Keratinocyte (primary cell): Measurements from ENCODE around the gene MRPL49. TPM values are rescaled to one million over a fixed set of nuclear protein-coding genes. Genes with fewer than 3 reads are reported as not detected.

Source experiments
- DNase-seq: peaks from one replicate; pipeline ENCODE4 v3.0.0-alpha.2; 2011; ENCODE audit warnings: low read depth, missing footprints, low spot score
- FAIRE-seq: peaks from 2 replicates; lab custom pipeline; 2011; peaks lifted over from hg19 to GRCh38; lab: Jason Lieb, UNC
- H2AFZ ChIP-seq: 2 replicates; pipeline ENCODE4 v1.6.0; 2012; ENCODE audit warnings: low read length, control low read depth, inconsistent platforms; ENCODE audit not compliant: control insufficient read depth
- H3K27ac ChIP-seq: 2 replicates; pipeline ENCODE4 v1.5.1; 2011; ENCODE audit warnings: low read length; ENCODE audit not compliant: control insufficient read depth, insufficient read depth
- H3K27me3 ChIP-seq: 3 replicates; pipeline ENCODE4 v1.6.0; 2011; ENCODE audit warnings: low read length; ENCODE audit not compliant: control insufficient read depth, insufficient read depth; ENCODE audit errors: extremely low read depth
- H3K36me3 ChIP-seq, 2 experiments: 2 replicates in 1 of 2; 3 replicates in 1 of 2; pipeline ENCODE4 v1.5.1; 2011; ENCODE audit warnings: low read length in 2 of 2, mild to moderate bottlenecking in 1 of 2; ENCODE audit not compliant: control insufficient read depth in 2 of 2, insufficient read depth in 2 of 2; ENCODE audit errors: extremely low read depth in 1 of 2
- H3K4me1 ChIP-seq: 3 replicates; pipeline ENCODE4 v1.5.1; 2011; ENCODE audit warnings: low read length; ENCODE audit not compliant: control insufficient read depth, insufficient read depth; ENCODE audit errors: extremely low read depth
- H3K4me2 ChIP-seq: 3 replicates; pipeline ENCODE4 v1.6.0; 2011; ENCODE audit warnings: low read depth, low read length; ENCODE audit not compliant: control insufficient read depth, insufficient read depth; ENCODE audit errors: extremely low read depth
- H3K4me3 ChIP-seq, 3 experiments: fragments of 200-600 bp in 1 of 3; sonication (generic) in 1 of 3; 2 replicates in 2 of 3; 3 replicates in 1 of 3; pipeline ENCODE4 v1.5.1; 2011 to 2016; ENCODE audit warnings: low read length in 3 of 3, mild to moderate bottlenecking in 3 of 3, control low read depth in 2 of 3, inconsistent platforms in 1 of 3, low read depth in 1 of 3, mixed read lengths in 1 of 3, mixed run types in 1 of 3, moderate library complexity in 1 of 3; ENCODE audit not compliant: control insufficient read depth in 2 of 3, insufficient read depth in 2 of 3; ENCODE audit errors: extremely low read depth in 1 of 3
- H3K79me2 ChIP-seq: 2 replicates; pipeline ENCODE4 v1.6.0; 2012; ENCODE audit warnings: low read length; ENCODE audit not compliant: control insufficient read depth, insufficient read depth
- H3K9ac ChIP-seq: 3 replicates; pipeline ENCODE4 v1.6.0; 2011; ENCODE audit warnings: low read length; ENCODE audit not compliant: control insufficient read depth, insufficient read depth; ENCODE audit errors: extremely low read depth
- H3K9me1 ChIP-seq: 3 replicates; pipeline ENCODE4 v1.6.0; 2011; ENCODE audit warnings: low read length; ENCODE audit not compliant: control insufficient read depth, insufficient read depth; ENCODE audit errors: extremely low read depth
- H3K9me3 ChIP-seq: 2 replicates; pipeline ENCODE4 v1.5.1; 2012; ENCODE audit warnings: low read depth, low read length; ENCODE audit not compliant: control insufficient read depth
- H4K20me1 ChIP-seq: 3 replicates; pipeline ENCODE4 v1.6.0; 2011; ENCODE audit warnings: low read length; ENCODE audit not compliant: control insufficient read depth, insufficient read depth; ENCODE audit errors: extremely low read depth
- EZH2 ChIP-seq: IDR thresholded peaks from one replicate; pipeline ENCODE4 v1.6.1; 2012; ENCODE audit warnings: inconsistent platforms, mild to moderate bottlenecking, low read length, moderate library complexity
- dilution Hi-C: fragments of 300-500 bp; cut with MboI; formaldehyde crosslinking; loops from one replicate; pipeline ENCODE4 v1.7.0; 2020; ENCODE audit warnings: low sequenced_read_pairs; ENCODE audit not compliant: extremely low pct_ligation_motif_present
- polyA plus RNA-seq, 5 experiments: library from polyadenylated mRNA; depleted of rRNA in 3 of 5; stranded (reverse) in 3 of 5; stranded (forward) in 1 of 5; unstranded in 1 of 5; fragments of >200 nt; gene quantifications; 1 replicate in 1 of 5; 2 replicates in 3 of 5; 3 replicates in 1 of 5; pipeline versions ENCODE4 v1.2.1 to v1.2.3, GENCODE V29; 2011 to 2012; ENCODE audit warnings: missing spikeins in 2 of 5, low read depth in 1 of 5, low replicate concordance in 1 of 5
- TF ChIP-seq, protein P1 (sequence below), 3 experiments: IDR thresholded peaks in 1 of 3; conservative IDR thresholded peaks in 1 of 3; optimal IDR thresholded peaks in 1 of 3; 2 replicates in 2 of 3; 3 replicates in 1 of 3; pipeline versions ENCODE3 to v1.5.1; 2011; ENCODE audit warnings: low read length in 3 of 3, mild to moderate bottlenecking in 3 of 3, moderate library complexity in 2 of 3, control low read depth in 1 of 3, inconsistent platforms in 1 of 3; ENCODE audit not compliant: insufficient read depth in 2 of 3; ENCODE audit errors: extremely low read depth in 1 of 3

MRPL49 gene
- polyA plus RNA-seq, 1 donor (not counting 4 experiments of a cell fraction or from before 2014, with no cell fraction given), result 49.6 TPM

DNA sequence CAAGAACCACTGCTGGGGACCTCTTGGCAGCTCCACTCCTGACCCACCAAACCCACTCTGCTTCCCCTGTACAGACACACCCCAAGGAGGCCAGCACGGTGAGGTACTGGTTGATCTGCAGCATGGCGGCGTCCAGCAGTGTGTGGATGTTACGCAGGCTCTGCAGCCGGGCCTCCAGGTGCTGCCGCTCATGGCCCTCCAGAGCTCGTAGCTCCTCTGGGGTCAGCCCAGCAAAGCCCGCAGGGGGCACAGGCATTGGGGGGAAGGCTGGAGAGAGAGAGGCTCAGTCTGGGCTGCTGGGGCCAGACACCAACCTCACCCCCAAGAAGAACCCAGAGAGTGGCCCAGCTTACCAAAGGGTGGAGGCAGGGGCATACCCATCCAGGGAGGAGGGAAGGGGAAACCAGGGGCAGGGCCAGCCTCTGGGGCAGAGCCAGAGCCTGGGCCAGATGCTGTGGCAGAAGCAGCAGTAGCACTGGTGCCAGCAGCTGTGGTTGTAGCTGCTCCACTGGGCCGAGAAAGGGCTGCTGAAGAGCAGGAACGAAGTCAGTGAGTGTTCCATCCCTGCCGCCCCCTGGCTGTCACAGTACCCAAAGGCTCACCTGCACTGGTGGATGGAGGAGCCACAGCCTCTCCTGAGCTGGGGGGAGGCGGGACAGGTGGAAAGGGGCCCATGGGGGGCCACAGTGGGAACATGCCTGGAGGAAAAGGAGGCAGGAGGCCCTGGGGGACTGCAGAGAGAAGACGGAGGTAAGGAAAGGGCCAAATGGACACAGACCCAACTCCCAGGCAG, 7.7 kb downstream of the MRPL49 start:
- Histone ChIP-seq H3K27ac (no peak overlapping the region), H3K9ac (no peak overlapping the region), H3K9me1 (no peaks in the 10 kb centered on the region), H2AFZ (no peak overlapping the region), H3K4me3 (no peak overlapping the region), H3K9me3 (no peaks in the 10 kb centered on the region), H3K79me2 (peaks cover 36% of the 10 kb centered on the region), H4K20me1 (peaks cover 8% of the 10 kb centered on the region), H3K4me1 (peaks cover 13% of the 10 kb centered on the region), H3K27me3 (no peaks in the 10 kb centered on the region), H3K4me2 (no peak overlapping the region), H3K36me3 (peaks cover 47 to 52% of the 10 kb centered on the region in 2 experiments)
- dilution Hi-C loops, result no loop called here
- no peak for FAIRE-seq
- TF ChIP-seq, protein P1, sequence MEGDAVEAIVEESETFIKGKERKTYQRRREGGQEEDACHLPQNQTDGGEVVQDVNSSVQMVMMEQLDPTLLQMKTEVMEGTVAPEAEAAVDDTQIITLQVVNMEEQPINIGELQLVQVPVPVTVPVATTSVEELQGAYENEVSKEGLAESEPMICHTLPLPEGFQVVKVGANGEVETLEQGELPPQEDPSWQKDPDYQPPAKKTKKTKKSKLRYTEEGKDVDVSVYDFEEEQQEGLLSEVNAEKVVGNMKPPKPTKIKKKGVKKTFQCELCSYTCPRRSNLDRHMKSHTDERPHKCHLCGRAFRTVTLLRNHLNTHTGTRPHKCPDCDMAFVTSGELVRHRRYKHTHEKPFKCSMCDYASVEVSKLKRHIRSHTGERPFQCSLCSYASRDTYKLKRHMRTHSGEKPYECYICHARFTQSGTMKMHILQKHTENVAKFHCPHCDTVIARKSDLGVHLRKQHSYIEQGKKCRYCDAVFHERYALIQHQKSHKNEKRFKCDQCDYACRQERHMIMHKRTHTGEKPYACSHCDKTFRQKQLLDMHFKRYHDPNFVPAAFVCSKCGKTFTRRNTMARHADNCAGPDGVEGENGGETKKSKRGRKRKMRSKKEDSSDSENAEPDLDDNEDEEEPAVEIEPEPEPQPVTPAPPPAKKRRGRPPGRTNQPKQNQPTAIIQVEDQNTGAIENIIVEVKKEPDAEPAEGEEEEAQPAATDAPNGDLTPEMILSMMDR (optimal IDR thresholded peaks at IDR 0.05 in 1 of 3, IDR thresholded peaks at IDR 0.05 in 1 of 3, conservative IDR thresholded peaks at IDR 0.05 in 1 of 3; ENCODE audit: extremely low read depth in 1 of 3, insufficient read depth in 2 of 3, low read length in 3 of 3), result no peak
- no peak for TF ChIP-seq EZH2
- DNase-seq, result no peak

DNA sequence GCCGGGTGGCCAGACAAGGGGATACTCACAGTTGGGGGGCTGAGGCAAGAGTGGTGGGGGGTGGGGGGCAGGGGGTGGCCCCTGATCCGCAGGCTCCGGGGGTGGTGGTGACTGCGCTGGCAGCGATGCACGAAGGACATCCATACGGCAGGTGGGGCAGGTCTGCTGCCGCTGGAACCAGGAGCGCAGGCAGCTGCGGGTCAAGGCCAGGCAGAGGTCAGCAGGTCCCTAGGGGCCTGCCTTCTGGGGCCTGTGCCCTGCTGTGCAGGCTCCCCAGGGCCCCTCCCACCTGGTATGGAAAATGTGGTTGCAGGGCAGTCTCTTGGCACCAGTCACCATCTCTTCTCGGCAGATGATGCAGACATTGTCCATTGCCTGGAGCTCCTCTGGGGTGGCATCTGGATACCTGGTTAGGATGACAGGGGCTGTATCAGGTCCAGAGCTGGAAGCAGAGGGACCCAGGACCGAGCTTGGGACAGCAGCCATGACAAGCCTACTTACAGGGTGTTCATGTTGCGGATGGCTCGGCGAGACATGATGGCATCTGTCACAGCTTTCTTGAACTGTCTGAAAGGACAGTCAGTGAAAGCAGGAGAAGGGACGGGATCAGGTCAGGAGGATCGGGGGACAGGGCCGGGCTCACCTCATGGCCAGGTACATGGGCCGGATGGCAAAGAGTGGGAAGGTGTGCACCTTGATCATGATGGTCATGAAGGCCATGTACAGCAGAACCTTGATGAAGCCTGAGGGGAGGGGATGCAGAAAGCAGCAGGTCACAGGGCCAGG, 8.7 kb downstream of the MRPL49 start:
- H3K27me3 ChIP-seq, result no peaks in the 10 kb centered on the region
- dilution Hi-C loops, result no loop called here
- TF ChIP-seq, protein P1 (optimal IDR thresholded peaks at IDR 0.05 in 1 of 3, IDR thresholded peaks at IDR 0.05 in 1 of 3, conservative IDR thresholded peaks at IDR 0.05 in 1 of 3; ENCODE audit: extremely low read depth in 1 of 3, insufficient read depth in 2 of 3, low read length in 3 of 3), result no peak
- no peak for TF ChIP-seq EZH2
- DNase-seq (no peak), FAIRE-seq (no peak)
- H3K9me3 ChIP-seq, result no peaks in the 10 kb centered on the region
- peaks cover 32% of the 10 kb centered on the region for H3K79me2 ChIP-seq
- no peak overlapping the region for H3K4me3 ChIP-seq
- no peaks in the 10 kb centered on the region for H3K9me1 ChIP-seq
- H2AFZ ChIP-seq, result no peak overlapping the region
- H3K27ac ChIP-seq, result no peak overlapping the region
- H3K4me1 ChIP-seq, result peaks cover 20% of the 10 kb centered on the region
- H3K9ac ChIP-seq, result no peak overlapping the region
- peaks cover 8% of the 10 kb centered on the region for H4K20me1 ChIP-seq
- H3K4me2 ChIP-seq, result no peak overlapping the region
- peaks cover 45 to 52% of the 10 kb centered on the region in 2 experiments for H3K36me3 ChIP-seq
